EH (cell line): ENCODE results near the gene NR5A1.

Source experiments
- DNase-seq: peaks from one replicate; pipeline ENCODE4 v3.0.0-alpha.2; 2015; ENCODE audit warnings: low read depth

NR5A1 gene

GRCh38 chr9:124457887-124458431 lies 49.2 kb downstream of the NR5A1 start:
- no peak for DNase-seq

DNA sequence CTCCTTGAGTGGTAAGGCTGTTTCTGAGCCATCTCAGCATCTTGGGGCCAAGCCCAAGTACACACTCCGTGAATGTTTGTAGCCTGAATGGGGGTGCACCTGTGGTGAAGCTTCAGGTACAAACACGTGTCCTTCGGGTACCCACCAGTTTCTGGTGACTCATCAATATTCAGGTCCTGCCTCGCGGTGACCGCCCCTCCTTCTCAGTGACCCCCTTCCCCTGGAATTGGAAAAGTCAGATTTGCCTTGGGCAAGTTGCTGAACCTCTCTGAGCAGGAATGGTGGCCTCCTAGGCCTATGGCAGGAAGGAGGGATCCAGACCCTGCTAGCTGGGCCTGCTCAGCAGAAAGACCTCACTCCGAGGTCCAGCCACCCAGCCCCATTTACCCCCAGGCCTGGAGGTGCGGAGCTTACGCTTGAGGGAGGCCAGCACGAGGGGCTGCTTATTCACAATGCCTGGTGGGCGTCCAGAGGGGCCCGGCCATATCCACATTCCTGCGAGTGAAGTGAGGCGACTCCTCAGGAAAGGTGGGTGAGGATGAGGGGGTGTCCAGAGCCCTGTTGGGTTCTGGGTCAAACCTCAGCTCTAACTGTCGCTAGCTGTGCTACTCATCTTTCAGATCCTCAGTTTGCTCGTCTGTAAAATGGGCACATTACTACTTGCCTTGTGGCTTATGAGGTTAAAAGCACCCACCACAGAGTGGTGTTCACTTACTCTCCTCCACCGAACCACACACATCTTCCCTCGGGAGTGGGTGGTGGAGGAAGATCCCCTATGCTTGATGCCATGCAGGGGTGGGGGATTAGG lies 49.9 kb downstream of the NR5A1 start:
- DNase-seq: no peak

- DNase-seq: no peak
Measured at GRCh38 chr9:124456341-124457078, 50.7 kb downstream of the NR5A1 start.

DNA sequence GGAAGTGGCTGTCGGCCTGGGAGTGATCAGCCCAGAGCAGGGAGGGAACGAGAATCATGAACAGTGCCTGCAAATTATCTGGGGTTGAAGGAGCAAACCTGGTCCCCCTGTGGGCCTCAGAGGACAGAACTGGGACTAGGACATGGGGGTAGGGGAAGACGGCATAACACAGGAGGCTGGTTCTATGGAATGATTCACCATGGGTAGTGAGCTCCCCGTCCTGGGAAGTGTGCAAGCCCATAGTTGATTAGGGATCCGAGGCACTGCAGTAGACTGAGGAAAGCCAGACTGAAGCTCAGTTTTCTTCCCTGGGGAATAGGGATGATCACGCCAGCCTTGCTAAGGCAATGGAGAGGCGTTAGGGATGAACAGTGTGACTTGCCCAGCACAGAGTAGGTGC lies 51.4 kb downstream of the NR5A1 start:
- no peak for DNase-seq

DNA sequence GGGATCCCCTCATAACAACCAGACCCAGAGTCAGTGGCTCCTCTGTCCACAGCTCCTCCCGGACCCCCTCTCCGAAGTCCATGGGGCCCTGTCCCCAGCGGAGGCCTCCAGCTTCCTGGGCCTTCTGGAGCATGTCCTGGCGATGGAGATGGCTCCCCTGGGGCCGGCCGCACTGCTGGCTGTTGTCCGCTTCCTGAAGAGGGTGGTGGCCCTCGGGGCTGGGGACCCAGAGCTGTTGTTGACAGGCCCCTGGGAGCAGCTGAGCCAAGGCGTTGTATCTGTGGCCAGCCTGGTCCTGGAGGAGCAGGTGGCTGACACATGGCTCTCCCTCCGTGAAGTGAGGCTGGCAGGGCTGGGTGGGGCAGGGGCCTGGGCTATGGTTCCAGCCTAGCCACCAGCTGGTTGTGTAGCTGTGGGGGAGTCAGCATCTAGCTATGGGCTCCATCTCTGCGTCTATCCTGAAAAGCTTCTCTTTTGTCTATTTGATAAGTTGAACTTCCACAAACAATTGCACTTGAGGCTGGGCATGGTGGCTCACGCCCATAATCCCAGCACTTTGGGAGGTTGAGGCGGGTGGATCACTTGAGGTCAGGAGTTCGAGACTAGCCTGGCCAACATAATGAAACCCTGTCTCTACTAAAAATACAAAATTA lies 52.3 kb downstream of the NR5A1 start:
- DNase-seq: no peak

DNA sequence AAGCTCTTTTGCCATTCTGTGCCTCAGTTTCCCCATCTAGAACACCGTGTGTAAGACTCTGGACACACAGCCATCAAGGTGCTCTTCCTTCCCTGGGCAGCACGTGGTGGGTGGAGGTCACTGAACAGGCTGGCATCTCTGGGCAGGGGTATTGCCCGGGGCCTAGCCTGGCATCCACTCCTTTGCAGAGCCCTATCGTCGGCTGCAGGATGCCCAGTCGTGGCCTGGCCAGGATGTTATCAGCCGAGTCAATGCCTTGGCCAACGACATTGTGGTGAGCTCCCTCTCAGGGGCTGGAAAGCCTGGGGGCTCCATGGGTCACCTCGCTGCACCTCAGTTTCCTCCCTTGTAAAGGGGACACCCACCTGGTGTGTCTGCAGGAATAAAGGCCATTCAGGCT lies 52.9 kb downstream of the NR5A1 start:
- no peak for DNase-seq

DNA sequence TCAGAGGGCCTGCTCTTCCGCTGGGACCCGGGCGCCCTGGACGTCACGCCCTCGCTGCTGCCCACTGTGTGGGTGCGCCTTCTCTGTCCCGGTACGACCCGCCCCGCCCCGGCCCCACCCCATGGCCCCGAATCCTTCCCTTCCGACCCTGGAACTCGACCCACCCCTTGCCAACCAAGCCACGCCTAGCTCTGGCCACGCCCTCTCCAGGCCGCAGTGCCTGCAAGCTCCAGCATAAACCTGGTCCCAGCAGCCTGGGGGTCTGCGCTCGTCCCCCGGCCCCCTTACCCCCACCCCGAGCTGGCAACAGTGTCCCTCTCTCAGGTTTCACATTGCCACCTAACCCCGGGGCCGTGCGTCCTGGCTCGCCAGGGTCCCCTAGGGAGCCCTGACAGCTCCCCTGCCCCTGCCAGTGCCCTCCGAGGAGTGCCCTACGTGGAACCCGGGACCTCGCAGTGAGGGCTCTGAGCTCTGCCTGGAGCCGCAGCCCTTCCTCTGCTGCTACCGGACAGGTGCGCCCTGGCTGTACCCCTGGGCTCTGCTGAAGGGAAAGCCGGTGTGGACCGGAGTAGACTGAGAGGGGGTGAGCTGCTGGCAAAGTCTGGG lies 53.5 kb downstream of the NR5A1 start:
- no peak for DNase-seq

- no peak for DNase-seq
Measured at GRCh38 chr9:124452841-124453585, 54.2 kb downstream of the NR5A1 start.

- DNase-seq: no peak
Measured at GRCh38 chr9:124452326-124452725, 54.9 kb downstream of the NR5A1 start.

- DNase-seq: no peak
Measured at GRCh38 chr9:124450931-124451661, 56.1 kb downstream of the NR5A1 start.

- DNase-seq: peak; percentile 43
Measured at GRCh38 chr9:124450241-124450924, 56.8 kb downstream of the NR5A1 start, which contains the start of gene ADGRD2. Gene ADGRD2 (plus strand): TSS chr9:124450451. CDS start chr9:124451667, 1,216 bp downstream.

DNA sequence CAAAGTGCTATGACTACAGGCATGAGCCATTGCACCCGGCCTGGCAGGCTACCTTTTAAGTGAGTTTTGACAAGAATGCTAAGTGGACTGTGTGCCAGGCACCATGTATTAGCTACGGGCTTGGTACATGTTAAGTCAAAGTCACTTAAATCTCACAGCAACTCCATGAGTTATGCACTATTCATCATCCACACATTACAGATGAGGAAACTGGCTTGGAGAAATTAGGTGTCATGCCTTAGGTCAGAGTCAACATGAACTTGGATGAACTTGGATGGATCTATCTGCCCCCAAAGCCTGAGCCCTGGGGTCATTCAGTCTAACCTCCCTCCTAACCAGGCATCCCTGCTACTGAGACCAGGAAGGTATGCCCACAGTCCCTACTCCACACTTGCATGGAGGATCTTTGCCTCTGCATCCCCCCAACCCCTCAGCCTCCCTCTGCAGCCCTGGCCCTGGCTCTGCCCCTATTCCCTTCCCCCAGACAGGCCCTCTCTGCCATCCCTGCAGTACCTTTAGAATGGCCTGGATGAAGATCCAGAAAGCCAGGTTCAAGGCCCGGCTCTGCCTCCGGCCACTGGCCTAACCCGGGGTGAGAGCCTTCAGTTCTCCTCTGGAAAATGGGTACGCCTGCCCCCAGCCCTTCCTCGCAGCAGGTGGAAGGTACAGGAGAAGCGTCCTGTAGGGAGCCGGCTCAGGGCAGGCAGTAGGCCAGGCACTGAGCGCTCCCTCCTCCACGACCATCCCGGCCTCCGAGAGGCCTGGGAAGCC lies 57.6 kb downstream of the NR5A1 start:
- DNase-seq: no peak

GRCh38 chr9:124448019-124448418 lies 59.2 kb downstream of the NR5A1 start:
- DNase-seq: no peak

DNA sequence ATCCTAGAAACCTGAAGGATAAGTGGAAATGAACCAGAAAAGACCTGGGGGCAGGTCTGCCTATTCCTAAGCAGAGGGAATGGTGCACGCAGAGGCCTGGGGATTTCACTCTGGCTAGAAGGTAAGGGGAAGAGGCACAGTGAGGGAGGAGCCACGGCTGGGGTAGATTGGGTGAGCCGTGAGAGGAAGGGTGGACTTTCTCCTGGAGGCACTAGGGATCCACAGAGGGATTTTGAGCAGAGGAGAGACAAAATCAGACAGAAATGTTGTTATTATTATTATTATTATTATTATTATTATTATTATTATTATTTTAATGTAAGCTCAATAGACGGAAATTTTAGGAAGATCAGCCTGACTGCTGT lies 59.9 kb downstream of the NR5A1 start:
- DNase-seq: no peak

DNA sequence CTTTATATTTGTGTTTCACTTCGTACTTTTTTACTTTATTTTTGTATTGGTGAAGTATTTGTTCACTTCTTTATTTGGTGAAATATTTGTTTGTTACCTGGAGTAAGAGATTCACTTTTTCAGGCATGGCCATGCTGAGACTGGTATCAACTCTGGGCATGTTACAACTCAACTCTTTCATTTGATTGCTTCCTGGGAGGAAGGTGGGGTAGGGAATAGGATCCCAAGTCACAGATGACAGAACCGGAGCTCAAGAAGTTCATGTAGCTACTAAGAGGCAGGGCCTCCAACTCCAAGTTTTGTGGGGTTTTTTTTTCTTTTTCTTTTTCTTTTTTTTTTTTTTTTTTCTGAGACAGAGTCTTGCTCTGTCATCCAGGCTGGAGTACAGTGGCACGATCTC lies 63.0 kb downstream of the NR5A1 start:
- DNase-seq: no peak

- DNase-seq: no peak
Measured at GRCh38 chr9:124443625-124444024, 63.6 kb downstream of the NR5A1 start.

DNA sequence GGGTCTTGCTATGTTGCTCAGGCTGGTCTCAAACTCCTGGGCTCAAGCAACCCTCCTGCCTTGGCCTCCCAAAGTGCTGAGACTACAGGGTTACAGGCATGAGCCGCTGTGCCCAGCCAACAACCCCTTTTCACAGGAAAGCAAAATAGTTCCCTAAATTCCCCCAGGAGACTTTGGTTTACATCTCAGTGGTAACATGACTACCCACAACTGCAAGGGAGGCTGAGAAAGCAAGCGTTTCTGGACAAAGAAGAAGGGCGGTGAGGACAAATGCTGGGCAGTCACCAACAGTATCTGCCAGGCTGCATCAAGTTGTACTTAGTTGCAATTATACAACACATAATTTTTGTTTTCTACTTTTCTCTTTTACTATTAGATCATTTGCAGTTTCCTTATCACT lies 64.4 kb downstream of the NR5A1 start:
- DNase-seq: no peak

- DNase-seq: no peak
Measured at GRCh38 chr9:124442379-124442778, 64.8 kb downstream of the NR5A1 start.

- DNase-seq: no peak
Measured at GRCh38 chr9:124441291-124441690, 65.9 kb downstream of the NR5A1 start.
